CD4-positive, alpha-beta T cell treated with Interleukin-21 for 1 hour (primary cell): Measurements from ENCODE around the gene CALHM6.
A peak's percentile ranks its signal among the peaks of the same experiment; 100 is the strongest.

Experiments used
- DNase-seq: peaks from one replicate; pipeline ENCODE4 v3.0.0-alpha.2; 2020

The CALHM6 gene

GRCh38 chr6:116446399-116446798 is 14.8 kb upstream of the CALHM6 start:
- no peak for DNase-seq

- DNase-seq: no peak
These were observed 14.1 kb upstream of the CALHM6 start for GRCh38 chr6:116447052-116447451.

- DNase-seq: no peak
These were observed 13.6 kb upstream of the CALHM6 start for GRCh38 chr6:116447496-116448011.

- DNase-seq: no peak
These were observed 11.6 kb upstream of the CALHM6 start for GRCh38 chr6:116449565-116449964.

- DNase-seq: no peak
These were observed 10.9 kb upstream of the CALHM6 start for GRCh38 chr6:116450185-116450710.

- DNase-seq: no peak
These were observed 10.1 kb upstream of the CALHM6 start for GRCh38 chr6:116450769-116451740.

GRCh38 chr6:116451916-116452315 is 9.3 kb upstream of the CALHM6 start:
- DNase-seq: no peak

GRCh38 chr6:116452531-116452930 is 8.6 kb upstream of the CALHM6 start:
- no peak for DNase-seq

GRCh38 chr6:116456106-116456505 is 5.1 kb upstream of the CALHM6 start:
- no peak for DNase-seq

GRCh38 chr6:116456927-116457326 is 4.2 kb upstream of the CALHM6 start:
- no peak for DNase-seq

- DNase-seq: no peak
These were observed 2.9 kb upstream of the CALHM6 start for GRCh38 chr6:116458264-116458663.

- DNase-seq: no peak
These were observed 1.2 kb upstream of the CALHM6 start for GRCh38 chr6:116459927-116460326.

GRCh38 chr6:116461932-116462885 is 1.0 kb downstream of the CALHM6 start:
- peak; percentile 42 for DNase-seq

GRCh38 chr6:116463301-116463700 is 2.1 kb downstream of the CALHM6 start:
- DNase-seq: no peak

- no peak for DNase-seq
These were observed 4.1 kb downstream of the CALHM6 start for GRCh38 chr6:116465246-116465645.

GRCh38 chr6:116467096-116467495 is 5.9 kb downstream of the CALHM6 start:
- DNase-seq: no peak

GRCh38 chr6:116467514-116467913 is 6.3 kb downstream of the CALHM6 start:
- DNase-seq: no peak

GRCh38 chr6:116468293-116468692 is 7.1 kb downstream of the CALHM6 start:
- DNase-seq: no peak

- DNase-seq: no peak
These were observed 10.4 kb downstream of the CALHM6 start for GRCh38 chr6:116471531-116471930.

GRCh38 chr6:116472706-116473105 is 11.5 kb downstream of the CALHM6 start:
- DNase-seq: no peak

- no peak for DNase-seq
These were observed 14.0 kb downstream of the CALHM6 start for GRCh38 chr6:116475141-116475540.

- no peak for DNase-seq
These were observed 15.0 kb downstream of the CALHM6 start for GRCh38 chr6:116476002-116476678.
